Cerebellar cortex (tissue), 1 donor: ENCODE data around the gene DCLRE1C.
"Not testable (repeated sequence)": the region's sequence is repeated elsewhere in the genome, so short reads cannot be mapped to it uniquely, and the experiment has no call there.

Experiments used
- DNase-seq: peaks from one replicate; pipeline ENCODE4 v3.0.0-alpha.2; 2015; ENCODE audit warnings: low spot score

DCLRE1C gene

GRCh38 chr10:14954001-14954770 is at the start of gene DCLRE1C:
DCLRE1C (minus strand) TSS chr10:14954096; CDS start chr10:14954010, 86 bp downstream.
- peak; percentile 93 for DNase-seq

- DNase-seq, result no peak
Measured at GRCh38 chr10:14995964-14996565, 42.2 kb upstream of the DCLRE1C start.

DNA sequence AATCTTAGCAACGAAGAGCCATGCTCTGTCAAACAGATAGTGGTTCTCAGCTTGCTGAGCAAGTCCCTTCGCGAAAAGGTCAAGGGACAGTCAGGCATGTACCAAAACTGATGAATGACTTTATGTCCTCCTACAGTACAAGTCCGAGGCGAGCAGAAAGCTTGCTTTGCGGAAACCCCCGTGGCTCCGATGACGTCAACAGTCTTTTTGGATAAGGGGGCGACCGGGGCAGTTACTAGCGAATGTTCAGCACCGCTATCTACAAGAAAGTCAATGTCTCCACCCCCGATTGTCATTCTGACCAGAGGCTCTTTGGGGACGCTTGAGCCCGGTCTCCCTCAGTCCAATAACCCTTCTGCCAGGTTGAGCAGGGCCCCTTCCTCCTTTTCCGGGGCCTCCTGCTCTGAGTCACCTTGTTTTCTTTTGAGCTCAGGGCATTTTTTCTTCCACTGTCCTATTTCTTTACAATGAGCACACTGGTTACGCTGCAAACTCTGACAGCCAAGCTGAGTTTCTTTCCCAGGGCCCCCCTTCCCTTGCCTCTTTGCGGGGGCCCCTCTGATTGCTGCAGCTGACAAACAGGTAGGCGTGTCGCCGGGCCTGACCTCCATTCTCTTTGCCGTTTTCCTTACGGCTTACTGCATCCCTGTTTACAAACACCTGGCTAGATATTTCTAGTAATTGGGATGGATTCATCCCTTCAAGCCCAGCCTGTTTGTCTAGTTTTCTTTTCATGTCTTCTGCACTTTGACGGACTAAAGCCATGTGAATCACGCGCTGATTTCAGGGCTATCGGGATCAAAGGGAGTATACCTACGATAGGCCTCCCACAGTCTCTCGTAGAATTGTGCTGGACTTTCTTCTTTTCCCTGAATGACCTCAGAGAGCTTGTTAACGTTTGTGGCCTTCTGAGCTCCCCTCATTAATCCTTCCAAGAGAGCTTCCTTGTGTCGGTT is 39.9 kb upstream of the DCLRE1C start:
- DNase-seq, result not testable (repeated sequence)

GRCh38 chr10:14992336-14992735 is 38.4 kb upstream of the DCLRE1C start:
- DNase-seq, result not testable (repeated sequence)

DNA sequence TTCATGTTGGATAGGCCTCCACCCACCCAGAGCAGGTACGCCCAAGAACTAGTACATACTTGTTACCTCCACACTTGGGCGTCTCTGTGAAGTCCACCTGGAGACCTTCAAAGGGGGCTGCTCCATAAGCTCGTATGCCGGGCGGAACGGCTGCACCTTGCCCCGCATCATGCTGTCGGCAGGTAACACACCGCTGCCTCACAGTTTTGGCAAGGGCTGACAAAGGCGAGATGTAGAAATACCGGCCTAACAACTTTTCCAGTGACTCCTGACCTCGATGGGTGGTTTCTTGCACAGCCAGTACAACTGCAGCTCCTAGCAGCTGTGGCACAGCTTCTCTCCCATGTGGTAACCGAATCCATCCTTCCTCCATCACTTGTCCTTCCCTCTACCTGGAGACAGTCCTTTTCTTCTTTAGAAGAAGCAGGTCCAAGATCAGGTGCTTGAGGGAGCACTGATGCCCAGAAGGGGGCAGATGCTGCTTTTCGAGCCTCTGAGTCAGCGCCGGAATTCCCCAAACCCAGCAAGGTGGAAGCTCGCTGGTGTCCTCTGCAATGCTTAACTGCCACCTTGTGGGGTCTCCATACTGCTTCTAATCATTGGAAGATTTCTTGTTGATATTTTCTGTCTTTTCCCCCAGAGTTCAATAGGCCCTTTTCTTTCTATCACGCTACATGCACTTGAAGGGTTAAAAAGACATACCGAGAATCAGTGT is 37.3 kb upstream of the DCLRE1C start:
- peak; percentile 27 for DNase-seq

DNA sequence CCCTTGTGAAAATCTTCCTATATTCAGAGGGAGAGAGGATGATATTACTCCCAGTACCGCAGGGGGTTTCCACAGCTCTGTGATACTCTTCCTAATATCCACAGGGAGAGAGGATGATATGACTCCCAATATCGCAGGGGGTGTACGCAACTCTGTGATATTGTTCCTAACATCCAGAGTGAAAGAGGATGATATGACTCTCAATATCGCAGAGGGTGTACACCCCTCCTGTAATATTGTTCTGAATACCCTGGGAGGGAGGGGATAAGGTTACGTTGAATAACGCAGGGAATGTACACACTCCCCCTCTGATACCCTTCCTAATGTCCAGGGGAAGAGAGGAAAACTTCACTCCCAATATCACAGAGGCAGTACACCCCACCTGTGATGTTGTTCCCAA is 35.7 kb upstream of the DCLRE1C start:
- DNase-seq, result not testable (repeated sequence)

DNA sequence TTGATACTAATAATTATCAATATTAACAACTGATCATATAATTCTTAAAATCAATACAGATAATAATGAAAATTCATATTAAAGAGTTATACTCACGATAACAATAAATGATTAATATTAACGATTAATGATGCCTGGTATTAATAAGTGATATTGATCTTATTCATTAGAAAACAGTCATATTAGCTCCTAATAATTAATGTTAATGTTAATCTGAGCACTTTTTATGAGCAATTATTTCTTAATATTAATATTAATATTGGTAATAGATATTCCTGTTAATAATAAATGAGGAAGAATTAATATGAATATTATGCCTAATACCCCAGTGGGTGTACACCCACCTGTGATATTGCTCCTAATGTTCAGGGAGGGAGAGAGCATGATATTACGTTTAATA is 28.8 kb upstream of the DCLRE1C start:
- DNase-seq, result no peak

DNA sequence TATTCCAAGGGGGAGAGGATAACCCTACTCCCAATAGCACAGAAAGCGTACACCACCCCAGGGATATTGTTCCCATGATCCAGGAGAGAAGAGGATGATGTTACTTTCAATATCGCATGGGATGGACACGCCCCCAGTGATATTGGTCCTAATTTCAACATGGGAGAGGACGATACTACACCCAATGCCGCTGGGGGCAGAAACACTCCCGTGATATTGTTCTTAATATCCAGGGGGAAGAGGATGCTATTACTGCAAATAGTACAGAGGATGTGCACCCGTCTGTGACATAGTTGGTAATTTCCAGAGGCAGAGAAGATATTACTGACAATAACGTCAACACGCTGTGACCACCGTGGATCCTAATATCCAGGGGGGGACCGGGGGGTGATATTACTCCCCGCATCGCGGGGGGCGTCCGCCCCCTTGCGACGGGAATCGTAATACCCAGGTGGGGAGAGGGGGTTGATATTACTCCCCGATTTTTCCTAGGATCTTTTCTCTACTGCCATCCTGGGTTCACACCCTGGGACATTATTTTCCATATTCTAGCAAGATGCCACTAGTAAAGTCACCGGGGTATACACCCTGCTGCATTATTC is 21.9 kb upstream of the DCLRE1C start:
- DNase-seq, result no peak

DNA sequence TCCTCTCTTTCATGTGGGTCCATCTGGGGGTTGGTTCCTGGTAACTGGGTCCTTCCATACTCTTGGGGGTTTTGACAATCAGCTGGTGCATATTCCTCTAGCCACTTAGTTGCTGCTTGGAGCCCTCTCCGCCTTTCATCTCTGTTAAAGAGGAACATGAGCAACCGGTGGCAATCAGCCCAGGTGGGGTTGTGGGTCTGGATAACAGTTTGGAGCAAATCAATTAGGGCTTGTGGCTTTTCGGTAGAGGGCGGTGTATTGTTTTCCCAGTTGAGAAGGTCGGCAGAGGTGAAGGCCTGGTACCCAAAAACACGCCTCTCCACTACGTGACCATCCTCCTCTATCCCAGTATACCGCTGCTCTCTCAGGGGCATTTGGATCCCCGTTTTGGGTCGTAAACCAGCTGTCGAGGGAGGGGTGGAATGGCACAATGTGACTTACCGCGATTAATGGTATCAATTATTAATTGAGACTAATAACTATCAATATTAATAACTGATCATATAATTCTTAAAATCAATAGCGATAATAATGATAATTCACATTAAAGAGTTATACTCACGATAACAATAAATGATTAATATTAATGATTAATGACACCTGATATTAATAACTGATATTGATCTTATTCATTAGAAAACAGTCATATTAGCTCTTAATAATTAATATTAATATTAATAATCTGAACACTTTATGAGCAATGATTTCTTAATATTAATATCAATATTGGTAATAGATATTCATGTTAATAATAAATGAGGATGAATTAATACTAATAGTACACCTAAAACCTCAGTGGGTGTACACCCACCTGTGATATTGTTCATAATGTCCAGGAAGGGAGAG is 20.5 kb upstream of the DCLRE1C start:
- DNase-seq, result not testable (repeated sequence)

GRCh38 chr10:14971867-14972448 is 18.1 kb upstream of the DCLRE1C start:
- DNase-seq, result peak; percentile 41

DNA sequence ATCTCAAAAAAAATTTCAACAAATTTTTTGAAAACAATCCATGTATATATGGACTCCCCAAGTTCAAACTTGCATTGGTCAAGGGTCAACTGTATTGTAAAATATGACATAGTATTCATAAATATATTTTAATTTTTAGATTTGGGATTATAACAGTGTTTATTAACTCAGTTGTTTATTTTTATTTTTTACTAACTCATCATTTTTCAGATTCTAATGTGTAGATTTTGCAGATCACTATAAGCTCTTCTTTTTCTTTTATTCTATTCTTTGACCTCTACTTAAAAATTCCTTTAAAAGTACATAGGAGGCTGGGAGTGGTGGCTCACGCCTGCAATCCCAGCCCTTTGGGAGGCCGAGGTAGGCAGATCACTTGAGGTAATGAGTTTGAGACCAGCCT is 14.0 kb upstream of the DCLRE1C start:
- DNase-seq, result no peak

GRCh38 chr10:14959221-14960057 is 5.5 kb upstream of the DCLRE1C start, which contains the start of gene MEIG1:
MEIG1 (plus strand) TSS chr10:14959388; CDS start chr10:14966469, 7,081 bp downstream.
- DNase-seq, result peak; percentile 94

DNA sequence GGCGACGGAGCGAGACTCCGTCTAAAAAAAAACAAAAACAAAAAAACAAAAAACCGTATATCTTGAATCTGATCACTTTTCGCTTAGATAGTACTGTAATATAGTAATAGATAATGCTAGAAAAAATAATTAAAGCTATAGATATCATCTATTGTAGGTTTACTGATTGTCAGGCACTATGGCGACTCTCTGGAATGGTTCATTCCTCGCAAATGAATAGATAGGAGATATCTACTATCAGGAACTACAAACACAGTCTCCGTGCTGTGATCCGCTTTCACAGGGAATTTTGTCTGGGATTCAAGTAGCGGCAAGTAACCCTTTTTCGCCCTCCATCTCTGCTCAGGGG is 5.0 kb upstream of the DCLRE1C start:
- no peak for DNase-seq

GRCh38 chr10:14954934-14955333 is 1.0 kb upstream of the DCLRE1C start:
- DNase-seq, result no peak

DNA sequence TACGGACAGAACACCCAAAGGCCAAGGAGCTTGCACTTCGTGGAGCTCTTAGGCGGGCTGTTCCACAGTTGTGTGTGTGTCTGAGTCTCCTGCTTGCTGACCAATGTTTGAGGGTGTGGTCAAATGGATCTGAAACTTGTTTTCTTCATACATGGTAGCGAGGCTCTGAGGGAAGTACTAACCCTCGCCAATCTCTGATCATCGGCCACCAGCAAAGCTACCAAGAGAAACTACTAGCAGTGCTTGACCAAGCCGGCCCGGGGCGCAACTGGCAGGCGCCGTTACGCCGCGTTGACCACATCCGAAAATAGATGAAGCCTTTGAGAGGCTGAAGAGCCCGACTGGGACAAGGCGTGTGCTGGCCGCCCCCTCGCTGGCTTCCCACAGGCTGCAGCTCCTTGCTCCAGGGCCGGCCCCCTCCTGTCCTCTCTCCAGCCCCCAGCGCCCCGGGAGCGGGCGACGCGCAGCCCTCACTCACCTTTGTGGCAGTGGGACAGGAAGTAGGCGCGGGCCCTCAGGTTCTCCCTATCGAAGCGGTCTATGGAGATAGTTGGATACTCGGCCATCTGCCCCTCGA is 384 bp downstream of the DCLRE1C start:
- DNase-seq, result peak; percentile 51

- DNase-seq, result no peak
Measured at GRCh38 chr10:14952851-14953423, 959 bp downstream of the DCLRE1C start.

- no peak for DNase-seq
Measured at GRCh38 chr10:14949291-14949690, 4.6 kb downstream of the DCLRE1C start.

DNA sequence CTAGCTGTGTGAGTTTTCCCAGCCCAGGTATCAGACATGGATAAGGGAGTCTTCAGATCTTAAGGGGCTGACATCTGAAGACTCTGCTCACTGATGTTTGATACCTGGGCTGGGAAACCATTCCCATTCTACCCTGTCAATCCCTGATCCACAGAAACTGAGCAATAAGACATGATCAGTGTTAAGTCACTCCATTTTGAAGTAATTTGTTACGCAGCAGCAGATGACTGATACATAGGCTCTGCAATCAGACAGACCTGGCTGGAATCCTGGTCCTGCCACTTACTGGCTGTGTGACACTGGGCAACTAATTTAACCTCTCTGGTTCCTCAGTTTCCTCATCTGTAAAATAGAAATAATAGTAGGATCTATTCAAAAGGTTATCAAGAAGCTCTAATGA is 6.6 kb downstream of the DCLRE1C start:
- DNase-seq, result no peak
